RWPE1 (cell line): ENCODE data around the gene TAF4B.
A peak's percentile ranks its signal among the peaks of the same experiment; 100 is the strongest.

Experiments
- CTCF ChIA-PET: fragments of 350-600 bp; sonication (Branson Sonifier 250); formaldehyde crosslinking; extraction: SDS; loops from one replicate; lab custom pipeline; 2021; lab: Yijun Ruan, JAX
- POLR2A ChIA-PET: fragments of 400-600 bp; formaldehyde crosslinking; extraction: SDS; loops from one replicate; lab custom pipeline; 2020; ENCODE audit warnings: antibody characterized with exemption; ENCODE audit not compliant: low non-redundant PET; lab: Yijun Ruan, JAX
- DNase-seq: peaks from one replicate; pipeline ENCODE4 v3.0.0; 2012; ENCODE audit warnings: low spot score
- H3K27ac ChIP-seq: fragments of 450-650 bp; 2 replicates; pipeline ENCODE4 v1.5.1; 2017
- CTCF ChIP-seq: fragments of 450-650 bp; conservative IDR thresholded peaks from 2 replicates; pipeline ENCODE4 v1.5.1; 2017; ENCODE audit warnings: low read depth, mild to moderate bottlenecking

The TAF4B gene

DNA sequence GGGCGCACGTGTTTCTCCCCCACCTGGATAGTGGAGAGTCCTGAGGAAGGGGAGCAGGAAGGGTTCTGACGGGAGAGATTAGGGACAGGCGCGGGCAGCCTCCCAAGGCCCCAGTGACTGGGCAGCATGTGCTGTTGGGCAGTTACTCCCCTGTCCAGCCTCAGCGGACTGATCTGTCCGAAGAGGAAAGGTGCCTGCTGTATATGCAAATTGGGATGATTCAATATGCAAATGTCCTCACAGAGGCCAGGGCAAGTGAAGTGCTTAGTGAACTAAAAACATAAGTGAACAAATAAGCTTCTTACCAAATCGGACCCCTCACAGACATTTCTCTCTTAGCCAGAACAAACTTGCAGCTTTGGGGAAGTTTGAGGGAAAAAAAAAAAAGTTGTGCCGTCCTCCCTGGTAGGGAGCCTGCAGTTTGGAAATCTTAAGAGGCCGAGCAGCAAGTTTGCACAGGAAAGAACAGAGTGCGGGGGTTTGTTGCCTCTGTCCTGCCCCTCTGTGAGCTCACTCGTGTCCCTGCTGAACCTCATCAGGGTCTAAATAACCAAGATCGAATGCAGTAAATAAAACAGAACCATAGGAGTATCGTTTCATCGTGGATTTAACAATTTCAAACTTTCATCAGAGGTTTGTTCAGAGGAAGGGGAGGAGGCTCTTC is 180.7 kb downstream of the TAF4B start:
- CTCF ChIA-PET = no interaction called here
- TF ChIP-seq CTCF = no peak
- no peak for DNase-seq
- no peak overlapping the region for H3K27ac ChIP-seq
- POLR2A ChIA-PET = no interaction called here

DNA sequence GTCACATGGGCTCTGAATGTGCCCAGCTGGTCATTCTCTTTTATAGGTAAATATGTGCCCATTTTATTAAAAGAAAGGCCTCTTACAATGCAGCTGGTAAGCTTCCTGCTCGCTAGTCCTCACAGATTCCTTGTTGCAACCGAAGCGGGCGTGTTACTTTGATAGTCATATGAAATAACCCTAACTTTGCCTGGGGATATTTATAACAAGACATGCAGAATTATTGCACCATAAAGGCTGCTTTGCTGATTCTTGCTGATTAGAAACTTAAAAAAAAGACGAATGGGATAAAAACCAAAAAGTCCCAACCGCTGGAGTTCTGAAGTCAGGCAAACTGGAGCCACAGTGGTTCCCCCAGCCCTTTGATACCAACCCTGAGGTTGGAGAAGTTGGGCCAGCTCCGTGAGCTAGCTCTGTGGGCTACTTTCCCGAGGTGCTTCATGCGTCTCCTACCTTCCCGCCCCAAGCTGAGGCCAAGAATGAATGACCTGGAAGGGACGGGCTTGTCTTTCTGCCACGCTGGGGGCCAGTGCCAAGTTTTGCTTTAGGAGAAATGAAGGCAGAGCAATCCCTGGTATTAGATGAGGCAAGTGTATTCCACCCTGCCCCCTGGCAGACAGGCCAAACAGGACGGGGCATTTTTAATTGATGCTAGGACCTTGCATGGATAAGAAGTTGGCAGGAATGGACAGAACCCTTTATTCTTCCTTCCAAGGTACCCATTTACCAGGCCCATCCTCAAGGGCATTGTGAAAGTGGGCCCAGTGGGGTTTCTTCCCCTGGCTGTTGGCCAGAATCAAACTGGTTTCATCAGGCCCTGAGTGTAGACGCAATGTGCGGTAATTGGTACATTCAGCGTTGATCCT is 181.7 kb downstream of the TAF4B start:
- POLR2A ChIA-PET = interaction anchor here (0.6 kb wide), 1 partner anchor 13 kb away, joined by 3 read pairs; no protein-coding TSS in a partner anchor
- no peak for TF ChIP-seq CTCF
- peak overlapping the region; percentile 36 for H3K27ac ChIP-seq
- CTCF ChIA-PET = interaction anchor here (0.8 kb wide), 1 partner anchor 1687 kb away, joined by 3 read pairs; no protein-coding TSS in a partner anchor
- no peak for DNase-seq

GRCh38 chr18:26409091-26409490 is 182.8 kb downstream of the TAF4B start:
- ChIA-PET CTCF (interaction anchor here (0.8 kb wide), 1 partner anchor 1686 kb away, joined by 3 read pairs; no protein-coding TSS in a partner anchor), POLR2A (no interaction called here)
- no peak overlapping the region for H3K27ac ChIP-seq
- DNase-seq = no peak
- TF ChIP-seq CTCF = no peak

DNA sequence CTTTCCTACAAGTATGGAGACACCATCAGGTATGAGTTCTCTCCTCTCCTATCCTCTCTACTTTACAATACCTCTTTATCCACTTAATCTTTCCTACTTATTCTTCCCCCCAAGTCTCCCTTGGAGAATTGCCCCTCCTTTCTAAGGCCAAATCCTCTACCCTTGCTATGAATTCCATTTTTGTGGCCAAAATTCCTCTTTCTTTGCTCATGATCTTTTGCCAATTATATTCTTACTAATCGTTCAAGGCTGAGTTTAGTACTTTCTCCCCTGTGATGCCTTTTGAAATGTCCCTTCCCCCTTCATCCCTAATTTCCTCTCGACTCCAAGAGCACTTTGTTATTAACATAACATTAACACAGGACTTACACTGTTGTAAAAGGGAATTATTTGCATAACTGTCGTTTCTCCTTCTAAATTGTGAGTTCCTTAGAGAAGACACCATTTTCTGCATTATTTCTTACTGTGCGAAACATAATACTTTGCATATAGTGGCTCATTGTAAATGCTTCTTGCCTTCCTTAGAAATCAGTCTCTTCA is 188.7 kb downstream of the TAF4B start:
- TF ChIP-seq CTCF = no peak
- ChIA-PET CTCF (interaction anchor here (0.5 kb wide), 1 partner anchor 16 kb away, joined by 4 read pairs; no protein-coding TSS in a partner anchor), POLR2A (no interaction called here)
- no peak overlapping the region for H3K27ac ChIP-seq
- DNase-seq = no peak

DNA sequence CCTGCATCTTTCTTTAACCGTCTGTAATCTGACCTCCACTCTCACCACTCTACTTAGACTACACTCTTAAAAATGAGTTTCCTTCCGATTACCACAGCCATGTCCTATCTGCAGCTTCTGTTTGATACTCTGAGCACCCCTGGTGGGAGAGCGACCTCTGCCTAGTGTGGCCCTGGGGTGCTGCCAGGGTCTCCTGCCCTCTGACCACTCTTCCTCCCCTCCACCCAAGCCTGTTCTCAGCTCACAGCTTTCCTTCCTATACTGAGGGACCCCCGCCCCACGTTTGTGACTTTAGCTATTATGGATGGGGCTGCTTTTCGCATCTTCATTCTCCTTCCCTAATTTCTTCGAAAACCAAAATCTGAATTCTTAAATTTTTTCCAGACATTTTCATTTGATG is 189.4 kb downstream of the TAF4B start:
- TF ChIP-seq CTCF = no peak
- ChIA-PET CTCF (interaction anchor here (0.5 kb wide), 1 partner anchor 15 kb away, joined by 4 read pairs; no protein-coding TSS in a partner anchor), POLR2A (no interaction called here)
- DNase-seq = no peak
- no peak overlapping the region for H3K27ac ChIP-seq

DNA sequence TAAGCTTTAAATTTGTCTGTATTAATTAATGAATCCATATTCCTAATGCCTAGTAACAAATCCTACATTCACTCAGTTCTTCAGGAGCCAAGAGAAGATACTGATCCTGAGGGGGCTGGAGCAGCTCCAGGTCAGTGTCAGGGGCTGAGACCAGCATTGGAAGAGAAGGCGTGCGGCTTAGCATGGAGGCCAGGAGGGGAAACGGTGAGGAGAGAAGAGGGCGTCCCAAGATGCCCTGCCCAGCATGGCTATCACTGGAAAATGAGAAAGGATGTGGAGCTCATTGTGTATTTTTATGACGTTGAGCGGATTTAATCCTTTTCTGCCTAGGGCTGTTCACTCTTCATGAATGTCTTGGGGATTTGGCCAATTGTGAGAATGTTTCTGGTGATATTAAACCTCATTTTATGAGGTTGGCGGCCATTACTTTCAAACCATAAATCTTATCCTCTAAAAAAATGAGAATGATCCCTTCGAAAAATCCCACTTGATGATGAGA is 190.5 kb downstream of the TAF4B start:
- no peak for TF ChIP-seq CTCF
- ChIA-PET POLR2A (no interaction called here), CTCF (no interaction called here)

More for the DNA sequence above, 190.5 kb downstream of the TAF4B start:
- no peak overlapping the region for H3K27ac ChIP-seq
- no peak for DNase-seq
